Spinal cord (tissue), 10 donors: ENCODE data around the gene KIRREL3. TPM values are rescaled to one million over a fixed set of nuclear protein-coding genes. Genes with fewer than 3 reads are reported as not detected.

ENCODE experiments used
- DNase-seq, 6 donors: peaks; one replicate each; pipeline versions ENCODE4 v3.0.0 to v3.0.0-alpha.2; 2013 to 2015; ENCODE audit warnings: low spot score in 6 of 6, low read depth in 4 of 6
- H3K27ac ChIP-seq: one replicate; pipeline ENCODE4 v1.5.1; 2013; ENCODE audit warnings: low read depth, low read length, control low read depth
- H3K27me3 ChIP-seq: one replicate; pipeline ENCODE4 v1.6.1; 2013; ENCODE audit warnings: low read length; ENCODE audit not compliant: control insufficient read depth, insufficient read depth
- H3K36me3 ChIP-seq: one replicate; pipeline ENCODE4 v1.6.1; 2013; ENCODE audit warnings: low read length; ENCODE audit not compliant: control insufficient read depth, insufficient read depth
- H3K4me1 ChIP-seq: one replicate; pipeline ENCODE4 v1.6.1; 2013; ENCODE audit warnings: low read length; ENCODE audit not compliant: control insufficient read depth, insufficient read depth
- H3K4me3 ChIP-seq: one replicate; pipeline ENCODE4 v1.5.1; 2013; ENCODE audit warnings: low read depth, low read length, control low read depth
- H3K9me3 ChIP-seq: one replicate; pipeline ENCODE4 v1.6.1; 2013; ENCODE audit warnings: low read length; ENCODE audit not compliant: control insufficient read depth, insufficient read depth
- WGBS: methylation state at CpG from one replicate; pipeline ENCODE4 v1.1.5; 2013; ENCODE audit warnings: missing lambda C conversion rate; ENCODE audit not compliant: insufficient coverage; 5-methylcytosine and 5-hydroxymethylcytosine counted together
- polyA plus RNA-seq, 2 donors: library from polyadenylated mRNA; unstranded; fragments of 120-200 nt; gene quantifications; one replicate each; pipeline ENCODE4 v1.2.1, GENCODE V29; 2013; ENCODE audit not compliant: insufficient read length in 2 of 2
- total RNA-seq, 2 donors: library from RNA; depleted of rRNA in 1 of 2; stranded (reverse); fragments of 120-200 nt in 1 of 2; fragments of >200 nt in 1 of 2; gene quantifications; one replicate each; pipeline versions ENCODE4 v1.2.3 to v1.2.4, GENCODE V29; 2013 to 2014
- donor health status: healthy.

The KIRREL3 gene
- total and polyA plus RNA-seq, 4 donors, result 10.0 to 58.1 (median 31.7) TPM

GRCh38 chr11:126519764-126520734 is 480.5 kb downstream of the KIRREL3 start:
- Histone ChIP-seq H3K4me3 (no peak overlapping the region), H3K9me3 (no peaks in the 10 kb centered on the region), H3K27me3 (peaks cover 2% of the 10 kb centered on the region), H3K4me1 (peaks cover 61% of the 10 kb centered on the region), H3K36me3 (peaks cover 20% of the 10 kb centered on the region), H3K27ac (no peak overlapping the region)
- 68% methylated on average over 22 of the region's 25 CpGs for WGBS
- DNase-seq, result peak in 1 of 6 donors; percentile 89

GRCh38 chr11:126518972-126519690 is 481.4 kb downstream of the KIRREL3 start:
- 73% methylated on average over 8 of the region's 11 CpGs for WGBS
- Histone ChIP-seq H3K4me1 (peaks cover 61% of the 10 kb centered on the region), H3K27me3 (peaks cover 2% of the 10 kb centered on the region), H3K4me3 (no peak overlapping the region), H3K9me3 (no peaks in the 10 kb centered on the region), H3K27ac (no peak overlapping the region), H3K36me3 (peaks cover 20% of the 10 kb centered on the region)
- DNase-seq, result no peak

GRCh38 chr11:126518071-126518971 is 482.2 kb downstream of the KIRREL3 start:
- DNase-seq, result peak in 2 of 6 donors; percentile 27 to 92
- H3K27ac ChIP-seq, result no peak overlapping the region
- WGBS, result 59% methylated on average over 18 of the region's 20 CpGs

GRCh38 chr11:126515501-126515900 is 485.1 kb downstream of the KIRREL3 start:
- peaks cover 51% of the 10 kb centered on the region for H3K4me1 ChIP-seq
- 75% methylated on average over 4 of the region's 5 CpGs for WGBS
- no peak overlapping the region for H3K27ac ChIP-seq
- H3K4me3 ChIP-seq, result no peak overlapping the region
- no peak for DNase-seq
- peaks cover 10% of the 10 kb centered on the region for H3K36me3 ChIP-seq
- H3K27me3 ChIP-seq, result peaks cover 2% of the 10 kb centered on the region
- H3K9me3 ChIP-seq, result no peaks in the 10 kb centered on the region

More at GRCh38 chr11:126518071-126518971, 482.2 kb downstream of the KIRREL3 start:
- H3K4me3 ChIP-seq, result no peak overlapping the region
- H3K36me3 ChIP-seq, result peaks cover 19% of the 10 kb centered on the region
- peaks cover 62% of the 10 kb centered on the region for H3K4me1 ChIP-seq
- no peaks in the 10 kb centered on the region for H3K9me3 ChIP-seq
- peaks cover 2% of the 10 kb centered on the region for H3K27me3 ChIP-seq

GRCh38 chr11:126514061-126514693 is 486.4 kb downstream of the KIRREL3 start:
- peaks cover 2% of the 10 kb centered on the region for H3K27me3 ChIP-seq
- peak in 1 of 6 donors; percentile 67 for DNase-seq
- peaks cover 42% of the 10 kb centered on the region for H3K4me1 ChIP-seq
- no peak overlapping the region for H3K4me3 ChIP-seq
- H3K27ac ChIP-seq, result no peak overlapping the region
- 75% methylated on average over 9 of the region's 10 CpGs for WGBS
- H3K9me3 ChIP-seq, result no peaks in the 10 kb centered on the region
- H3K36me3 ChIP-seq, result peaks cover 7% of the 10 kb centered on the region

- H3K9me3 ChIP-seq, result no peaks in the 10 kb centered on the region
- H3K4me1 ChIP-seq, result peaks cover 31% of the 10 kb centered on the region
- H3K4me3 ChIP-seq, result no peak overlapping the region
- no peak for DNase-seq
- H3K27ac ChIP-seq, result no peak overlapping the region
- 73% methylated on average over 7 of the region's 11 CpGs for WGBS
- peaks cover 3% of the 10 kb centered on the region for H3K36me3 ChIP-seq
- H3K27me3 ChIP-seq, result no peaks in the 10 kb centered on the region
These were observed 487.5 kb downstream of the KIRREL3 start for GRCh38 chr11:126512741-126513715.

- no peak for DNase-seq
- 95% methylated on average over 7 of the region's 8 CpGs for WGBS
- H3K27ac ChIP-seq, result no peak overlapping the region
These were observed 488.3 kb downstream of the KIRREL3 start for GRCh38 chr11:126512251-126512650.

GRCh38 chr11:126511475-126512115 is 489.0 kb downstream of the KIRREL3 start:
- H3K4me3 ChIP-seq, result no peak overlapping the region
- DNase-seq, result no peak
- 83% methylated on average over 12 of the region's 14 CpGs for WGBS
- no peaks in the 10 kb centered on the region for H3K36me3 ChIP-seq
- H3K27me3 ChIP-seq, result no peaks in the 10 kb centered on the region
- no peak overlapping the region for H3K27ac ChIP-seq
- peaks cover 3% of the 10 kb centered on the region for H3K9me3 ChIP-seq
- peaks cover 23% of the 10 kb centered on the region for H3K4me1 ChIP-seq

More at GRCh38 chr11:126512251-126512650, 488.3 kb downstream of the KIRREL3 start:
- Histone ChIP-seq H3K36me3 (peaks cover 3% of the 10 kb centered on the region), H3K4me1 (peaks cover 24% of the 10 kb centered on the region), H3K9me3 (no peaks in the 10 kb centered on the region), H3K27me3 (no peaks in the 10 kb centered on the region), H3K4me3 (no peak overlapping the region)
